Tibial nerve (tissue), 4 donors: ENCODE measurements around the gene DSG1. TPM values are rescaled to one million over a fixed set of nuclear protein-coding genes. Genes with fewer than 3 reads are reported as not detected.

ENCODE experiments used
- DNase-seq, 2 donors: peaks; one replicate each; pipeline ENCODE4 v3.0.0-alpha.2; 2019; ENCODE audit warnings: low spot score in 2 of 2
- H3K27ac ChIP-seq, 4 donors: fragments of 200-600 bp; sonication (generic) in 3 of 4; one replicate each; pipeline ENCODE4 v1.5.1; 2017 to 2019; ENCODE audit warnings: mild to moderate bottlenecking in 1 of 4
- H3K27me3 ChIP-seq, 2 donors: fragments of 200-600 bp; sonication (generic) in 1 of 2; one replicate each; pipeline versions ENCODE4 v1.5.1 to v1.6.0; 2017 to 2019
- H3K36me3 ChIP-seq, 3 donors: fragments of 200-600 bp; sonication (generic); one replicate each; pipeline ENCODE4 v1.5.1; 2018 to 2019
- H3K4me1 ChIP-seq, 4 donors: fragments of 200-600 bp; sonication (generic) in 3 of 4; one replicate each; pipeline ENCODE4 v1.5.1; 2017 to 2019
- H3K4me3 ChIP-seq, 4 donors: fragments of 200-600 bp; sonication (generic) in 3 of 4; one replicate each; pipeline ENCODE4 v1.5.1; 2017 to 2019; ENCODE audit warnings: mild to moderate bottlenecking in 1 of 4, moderate library complexity in 1 of 4
- H3K9me3 ChIP-seq, 4 donors: fragments of 200-600 bp; sonication (generic) in 3 of 4; one replicate each; pipeline ENCODE4 v1.5.1; 2017 to 2019
- EP300 ChIP-seq, 2 donors: sonication (generic); formaldehyde crosslinking; IDR thresholded peaks; one replicate each; pipeline ENCODE4 v1.6.1; 2017; ENCODE audit warnings: antibody characterized with exemption in 2 of 2, mild to moderate bottlenecking in 1 of 2
- POLR2A ChIP-seq, 2 donors: fragments of 450-650 bp; IDR thresholded peaks; one replicate each; pipeline ENCODE4 v1.6.1; 2017; ENCODE audit warnings: antibody characterized with exemption in 2 of 2, mild to moderate bottlenecking in 2 of 2, moderate library complexity in 2 of 2
- WGBS, 2 donors: methylation state at CpG; one replicate each; pipeline ENCODE4 v1.1.5; 2018; 5-methylcytosine and 5-hydroxymethylcytosine counted together
- total RNA-seq, 4 donors: library from RNA; depleted of rRNA; stranded (reverse); fragments of >200 nt; gene quantifications; one replicate each; pipeline ENCODE4 v1.1.0, GENCODE V29; 2016
- TF ChIP-seq, protein P1 (sequence below), 5 experiments: fragments of 200-600 bp in 3 of 5; fragments of 450-650 bp in 2 of 5; sonication (generic) in 3 of 5; IDR thresholded peaks; one replicate each; pipeline ENCODE4 v1.5.1; 2016 to 2019; ENCODE audit warnings: antibody characterized with exemption in 5 of 5, mild to moderate bottlenecking in 3 of 5, moderate library complexity in 2 of 5

Gene DSG1
- total RNA-seq, 4 donors from 2014 or later, result not detected

GRCh38 chr18:31396796-31397612 lies 79.0 kb downstream of the DSG1 start:
- no peaks in the 10 kb centered on the region for H3K9me3 ChIP-seq
- no peaks in the 10 kb centered on the region for H3K27me3 ChIP-seq
- H3K27ac ChIP-seq, result no peak overlapping the region
- TF ChIP-seq, protein P1, sequence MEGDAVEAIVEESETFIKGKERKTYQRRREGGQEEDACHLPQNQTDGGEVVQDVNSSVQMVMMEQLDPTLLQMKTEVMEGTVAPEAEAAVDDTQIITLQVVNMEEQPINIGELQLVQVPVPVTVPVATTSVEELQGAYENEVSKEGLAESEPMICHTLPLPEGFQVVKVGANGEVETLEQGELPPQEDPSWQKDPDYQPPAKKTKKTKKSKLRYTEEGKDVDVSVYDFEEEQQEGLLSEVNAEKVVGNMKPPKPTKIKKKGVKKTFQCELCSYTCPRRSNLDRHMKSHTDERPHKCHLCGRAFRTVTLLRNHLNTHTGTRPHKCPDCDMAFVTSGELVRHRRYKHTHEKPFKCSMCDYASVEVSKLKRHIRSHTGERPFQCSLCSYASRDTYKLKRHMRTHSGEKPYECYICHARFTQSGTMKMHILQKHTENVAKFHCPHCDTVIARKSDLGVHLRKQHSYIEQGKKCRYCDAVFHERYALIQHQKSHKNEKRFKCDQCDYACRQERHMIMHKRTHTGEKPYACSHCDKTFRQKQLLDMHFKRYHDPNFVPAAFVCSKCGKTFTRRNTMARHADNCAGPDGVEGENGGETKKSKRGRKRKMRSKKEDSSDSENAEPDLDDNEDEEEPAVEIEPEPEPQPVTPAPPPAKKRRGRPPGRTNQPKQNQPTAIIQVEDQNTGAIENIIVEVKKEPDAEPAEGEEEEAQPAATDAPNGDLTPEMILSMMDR (IDR thresholded peaks at IDR 0.05), result no peak
- no peak for TF ChIP-seq EP300 (IDR thresholded peaks at IDR 0.05)
- TF ChIP-seq POLR2A (IDR thresholded peaks at IDR 0.05), result no peak
- H3K4me1 ChIP-seq, result no peaks in the 10 kb centered on the region
- DNase-seq, result no peak
- 54 to 65% methylated on average over 6 of the region's 6 CpGs for WGBS, 2 donors
- H3K36me3 ChIP-seq, result no peaks in the 10 kb centered on the region
- H3K4me3 ChIP-seq, result no peak overlapping the region

- Histone ChIP-seq H3K27me3 (no peaks in the 10 kb centered on the region), H3K36me3 (no peaks in the 10 kb centered on the region), H3K27ac (no peak overlapping the region), H3K4me3 (no peak overlapping the region), H3K9me3 (no peaks in the 10 kb centered on the region), H3K4me1 (no peaks in the 10 kb centered on the region)
- WGBS, 2 donors, result 48 to 66% methylated on average over 2 of the region's 2 CpGs
- DNase-seq, result no peak
- no peak for TF ChIP-seq POLR2A (IDR thresholded peaks at IDR 0.05)
- TF ChIP-seq EP300 (IDR thresholded peaks at IDR 0.05), result no peak
- TF ChIP-seq, protein P1 (IDR thresholded peaks at IDR 0.05), result no peak
These were observed 80.2 kb downstream of the DSG1 start for GRCh38 chr18:31398191-31398590.

DNA sequence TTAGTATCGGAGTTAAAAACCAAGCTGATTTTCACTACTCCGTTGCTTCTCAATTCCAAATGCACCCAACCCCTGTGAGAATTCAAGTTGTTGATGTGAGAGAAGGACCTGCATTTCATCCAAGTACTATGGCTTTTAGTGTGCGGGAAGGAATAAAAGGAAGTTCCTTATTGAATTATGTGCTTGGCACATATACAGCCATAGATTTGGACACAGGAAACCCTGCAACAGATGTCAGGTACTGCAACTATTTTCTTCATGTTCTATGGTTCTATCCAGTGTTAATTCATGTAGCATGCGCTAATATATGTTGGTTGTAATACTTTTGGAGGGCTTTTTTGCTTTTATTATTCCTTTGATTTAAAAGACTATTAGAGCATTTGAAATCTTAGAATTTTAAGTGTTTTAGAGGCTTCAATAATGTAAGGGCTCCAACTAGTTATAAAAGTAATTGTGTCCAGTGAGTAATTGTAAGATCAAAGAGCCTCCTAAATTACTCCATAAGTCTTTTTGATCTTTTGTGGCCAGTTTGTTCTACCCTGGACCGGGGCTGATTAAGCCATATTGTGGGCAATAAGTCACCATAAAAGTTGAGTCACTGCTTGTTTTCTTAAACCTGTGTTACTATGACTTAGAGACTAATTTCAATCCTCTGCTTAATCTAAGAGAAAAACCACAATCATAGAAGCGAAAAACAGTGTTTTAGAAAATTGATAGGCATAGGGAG lies 81.5 kb downstream of the DSG1 start:
- Histone ChIP-seq H3K36me3 (no peaks in the 10 kb centered on the region), H3K27ac (no peak overlapping the region), H3K4me3 (no peak overlapping the region), H3K27me3 (no peaks in the 10 kb centered on the region), H3K9me3 (no peaks in the 10 kb centered on the region), H3K4me1 (no peaks in the 10 kb centered on the region)
- no peak for DNase-seq
- WGBS, 2 donors, result 47 to 53% methylated on average over 6 of the region's 6 CpGs
- TF ChIP-seq POLR2A (IDR thresholded peaks at IDR 0.05) (no peak), EP300 (IDR thresholded peaks at IDR 0.05) (no peak)
- TF ChIP-seq, protein P1 (IDR thresholded peaks at IDR 0.05), result no peak

DNA sequence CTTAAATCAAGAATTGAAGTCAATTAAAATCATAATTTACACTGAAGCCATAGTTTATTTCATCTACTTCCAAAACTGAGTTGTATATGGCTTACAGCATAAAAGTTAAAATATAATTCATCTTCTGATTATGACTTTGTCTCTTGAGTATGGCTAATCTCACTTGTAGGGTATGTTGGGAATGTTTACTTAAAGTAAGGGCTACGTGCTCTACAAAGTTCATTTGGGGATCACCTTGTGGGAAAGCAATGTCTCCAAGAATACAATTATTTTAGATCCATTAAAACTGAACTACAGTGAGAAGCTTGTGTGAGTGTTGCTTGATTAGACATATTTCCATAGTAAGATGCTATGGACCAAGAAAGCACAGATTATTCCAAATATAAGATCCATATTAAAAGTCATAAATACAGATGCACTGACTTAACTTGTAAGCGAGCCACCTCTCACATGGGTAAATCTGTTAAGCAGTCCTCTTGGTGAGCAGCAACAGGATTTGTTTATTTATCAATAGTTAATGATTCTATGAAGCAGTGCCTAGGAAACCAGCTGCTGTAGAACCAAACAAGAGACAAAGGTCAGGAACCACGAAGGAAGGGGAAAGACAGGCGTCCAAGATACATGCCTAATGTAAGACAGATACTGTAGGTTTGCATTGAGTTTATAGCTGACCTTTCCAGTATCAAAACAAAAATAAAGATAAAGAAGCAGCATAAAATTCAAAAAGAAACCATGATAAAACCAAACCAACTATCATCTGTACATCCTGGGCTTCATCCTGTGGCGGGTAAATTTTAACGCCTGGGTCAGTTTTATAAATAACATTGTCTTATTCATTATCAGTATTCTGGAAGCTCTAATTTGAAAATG lies 83.4 kb downstream of the DSG1 start:
- Histone ChIP-seq H3K27me3 (no peaks in the 10 kb centered on the region), H3K27ac (no peak overlapping the region), H3K36me3 (no peaks in the 10 kb centered on the region), H3K4me1 (no peaks in the 10 kb centered on the region), H3K9me3 (no peaks in the 10 kb centered on the region), H3K4me3 (no peak overlapping the region)
- WGBS, 2 donors, result 74 to 76% methylated on average over 6 of the region's 6 CpGs
- DNase-seq, result no peak
- TF ChIP-seq, protein P1 (IDR thresholded peaks at IDR 0.05), result no peak
- TF ChIP-seq EP300 (IDR thresholded peaks at IDR 0.05), result no peak
- no peak for TF ChIP-seq POLR2A (IDR thresholded peaks at IDR 0.05)
